CD4-positive, alpha-beta T cell treated with Interleukin-6 for 4 hours (primary cell): ENCODE data around the gene PDE9A.
A peak's percentile ranks its signal among the peaks of the same experiment; 100 is the strongest.
"Not testable (repeated sequence)": the region's sequence is repeated elsewhere in the genome, so short reads cannot be mapped to it uniquely, and the experiment has no call there.

ENCODE experiments used
- DNase-seq: peaks from one replicate; pipeline ENCODE4 v3.0.0-alpha.2; 2020; ENCODE audit warnings: mixed read lengths

The PDE9A gene

GRCh38 chr21:42624936-42625335 is 28.5 kb upstream of the PDE9A start:
- DNase-seq: no peak

- no peak for DNase-seq
Measured at GRCh38 chr21:42626171-42626570, 27.2 kb upstream of the PDE9A start.

- DNase-seq: no peak
Measured at GRCh38 chr21:42627527-42628289, 25.7 kb upstream of the PDE9A start.

GRCh38 chr21:42628466-42629061 is 24.9 kb upstream of the PDE9A start:
- DNase-seq: not testable (repeated sequence)

GRCh38 chr21:42629933-42630589 is 23.4 kb upstream of the PDE9A start:
- DNase-seq: no peak

- no peak for DNase-seq
Measured at GRCh38 chr21:42630626-42631025, 22.8 kb upstream of the PDE9A start.

- peak; percentile 15 for DNase-seq
Measured at GRCh38 chr21:42631142-42631541, 22.3 kb upstream of the PDE9A start.

- DNase-seq: no peak
Measured at GRCh38 chr21:42632336-42632751, 21.1 kb upstream of the PDE9A start.

- no peak for DNase-seq
Measured at GRCh38 chr21:42632771-42633690, 20.4 kb upstream of the PDE9A start.

GRCh38 chr21:42633858-42634257 is 19.6 kb upstream of the PDE9A start:
- no peak for DNase-seq

- no peak for DNase-seq
Measured at GRCh38 chr21:42635848-42636519, 17.4 kb upstream of the PDE9A start.

GRCh38 chr21:42636520-42637266 is 16.7 kb upstream of the PDE9A start:
- DNase-seq: no peak

- no peak for DNase-seq
Measured at GRCh38 chr21:42637267-42638041, 16.0 kb upstream of the PDE9A start.

- no peak for DNase-seq
Measured at GRCh38 chr21:42638266-42638863, 15.1 kb upstream of the PDE9A start.

GRCh38 chr21:42639646-42640152 is 13.7 kb upstream of the PDE9A start:
- DNase-seq: no peak

- no peak for DNase-seq
Measured at GRCh38 chr21:42640486-42640885, 12.9 kb upstream of the PDE9A start.

GRCh38 chr21:42641311-42642218 is 11.9 kb upstream of the PDE9A start:
- no peak for DNase-seq

- no peak for DNase-seq
Measured at GRCh38 chr21:42642219-42642745, 11.1 kb upstream of the PDE9A start.
